GM23338 (cell line): ENCODE results near the gene DIAPH1. TPM values are rescaled to one million over a fixed set of nuclear protein-coding genes. Genes with fewer than 3 reads are reported as not detected.

Experiments used
- ATAC-seq: fragments of 200-7000 bp; cut with Tn5 transposase; 3 replicates; pipeline ENCODE4 v1.9.1; 2020
- DNase-seq: peaks from one replicate; pipeline ENCODE4 v3.0.0-alpha.2; 2015; ENCODE audit warnings: low spot score
- H2AFZ ChIP-seq: fragments of 200-600 bp; sonication (generic); 2 replicates; pipeline ENCODE4 v1.8.0; 2016; ENCODE audit warnings: antibody characterized with exemption, mild to moderate bottlenecking, moderate library complexity
- H3F3A ChIP-seq: fragments of 200-600 bp; sonication (generic); replicated peaks from 2 replicates; pipeline ENCODE4 v1.8.0; 2017; ENCODE audit warnings: antibody characterized with exemption, mixed run types, low read depth
- H3K27ac ChIP-seq: fragments of 200-600 bp; sonication (generic); 2 replicates; pipeline ENCODE4 v1.6.1; 2016; ENCODE audit warnings: low read depth
- H3K27me3 ChIP-seq: fragments of 200-600 bp; sonication (generic); 2 replicates; pipeline ENCODE4 v1.8.0; 2016; ENCODE audit warnings: mild to moderate bottlenecking, mixed run types, moderate library complexity; ENCODE audit not compliant: insufficient read depth
- H3K36me3 ChIP-seq: fragments of 200-600 bp; sonication (generic); 2 replicates; pipeline ENCODE4 v1.8.0; 2016; ENCODE audit warnings: mild to moderate bottlenecking; ENCODE audit not compliant: insufficient read depth
- H3K4me1 ChIP-seq: fragments of 200-600 bp; sonication (generic); 2 replicates; pipeline ENCODE4 v1.8.0; 2016; ENCODE audit warnings: mild to moderate bottlenecking, moderate library complexity; ENCODE audit not compliant: insufficient read depth
- H3K4me2 ChIP-seq: fragments of 200-600 bp; sonication (generic); 2 replicates; pipeline ENCODE4 v1.7.1; 2017; ENCODE audit warnings: mixed run types
- H3K4me3 ChIP-seq: fragments of 200-600 bp; sonication (generic); 2 replicates; pipeline ENCODE4 v1.6.1; 2016; ENCODE audit warnings: mixed run types
- H3K79me2 ChIP-seq: fragments of 200-600 bp; sonication (generic); replicated peaks from 2 replicates; pipeline ENCODE4 v1.8.0; 2017; ENCODE audit warnings: mild to moderate bottlenecking; ENCODE audit not compliant: insufficient read depth
- H3K9me2 ChIP-seq: fragments of 200-600 bp; sonication (generic); 2 replicates; pipeline ENCODE4 v1.8.0; 2017; ENCODE audit not compliant: insufficient read depth
- H4K20me1 ChIP-seq: fragments of 200-600 bp; sonication (generic); replicated peaks from 2 replicates; pipeline ENCODE4 v1.8.0; 2017; ENCODE audit warnings: mild to moderate bottlenecking; ENCODE audit not compliant: insufficient read depth
- H3K27ac Mint-ChIP-seq: 2 replicates; pipeline ENCODE4 v1.8.0; 2020; ENCODE audit warnings: inconsistent platforms, mild to moderate bottlenecking, moderate library complexity, mixed read lengths
- H3K27me3 Mint-ChIP-seq: 3 replicates; pipeline ENCODE4 v1.8.0; 2022; ENCODE audit warnings: low read depth, mild to moderate bottlenecking, moderate library complexity, mixed read lengths, inconsistent platforms; ENCODE audit not compliant: insufficient read depth, poor library complexity
- H3K36me3 Mint-ChIP-seq: 3 replicates; pipeline ENCODE4 v1.8.0; 2021; ENCODE audit warnings: low read depth, mild to moderate bottlenecking, inconsistent platforms, moderate library complexity, mixed read lengths
- H3K4me1 Mint-ChIP-seq: 3 replicates; pipeline ENCODE4 v1.8.0; 2020; ENCODE audit warnings: mild to moderate bottlenecking, inconsistent platforms, mixed read lengths
- H3K4me3 Mint-ChIP-seq: 3 replicates; pipeline ENCODE4 v1.8.0; 2021; ENCODE audit warnings: moderate library complexity, mild to moderate bottlenecking, inconsistent platforms, mixed read lengths
- H3K9me3 Mint-ChIP-seq: 3 replicates; pipeline ENCODE4 v1.8.0; 2020; ENCODE audit warnings: moderate library complexity, mild to moderate bottlenecking, inconsistent platforms, mixed read lengths
- CREB1 ChIP-seq: fragments of 250-450 bp; sonication (Bioruptor Pico); IDR thresholded peaks from 2 replicates; pipeline ENCODE4 v1.5.0; 2020; ENCODE audit warnings: low read depth, mild to moderate bottlenecking, moderate library complexity
- CTCF ChIP-seq, 2 experiments: fragments of 200-600 bp in 1 of 2; sonication (generic) in 1 of 2; conservative IDR thresholded peaks; 2 replicates each; pipeline versions ENCODE4 v1.5.1 to v1.6.1; 2016 to 2017; ENCODE audit warnings: antibody characterized with exemption in 2 of 2, low read depth in 2 of 2, mild to moderate bottlenecking in 2 of 2, moderate library complexity in 1 of 2
- EZH2 ChIP-seq: fragments of 200-600 bp; sonication (generic); IDR thresholded peaks from one replicate; pipeline ENCODE4 v1.8.0; 2017; ENCODE audit warnings: antibody characterized with exemption, mild to moderate bottlenecking, low read depth; ENCODE audit not compliant: unreplicated experiment
- EZH2phosphoT487 ChIP-seq: fragments of 200-600 bp; sonication (generic); IDR thresholded peaks from one replicate; pipeline ENCODE4 v1.8.1; 2018; ENCODE audit warnings: antibody characterized with exemption; ENCODE audit not compliant: unreplicated experiment
- JUNB ChIP-seq: IDR thresholded peaks from one replicate; pipeline ENCODE4 v1.6.1; 2016; ENCODE audit warnings: antibody characterized with exemption; ENCODE audit not compliant: unreplicated experiment
- NANOG ChIP-seq: IDR thresholded peaks from 2 replicates; pipeline ENCODE4 v1.6.1; 2016; ENCODE audit warnings: antibody characterized with exemption, borderline replicate concordance
- POLR2AphosphoS5 ChIP-seq: IDR thresholded peaks from 2 replicates; pipeline ENCODE4 v1.6.1; 2016; ENCODE audit warnings: antibody characterized with exemption, low read depth
- STAT1 ChIP-seq: IDR thresholded peaks from one replicate; pipeline ENCODE4 v1.6.1; 2016; ENCODE audit warnings: antibody characterized with exemption; ENCODE audit not compliant: unreplicated experiment
- ZNF114 ChIP-seq: fragments of 250-450 bp; sonication (Bioruptor Pico); IDR thresholded peaks from 2 replicates; pipeline ENCODE4 v1.5.0; 2020; ENCODE audit warnings: mild to moderate bottlenecking, moderate library complexity
- ZNF331 ChIP-seq: fragments of 250-450 bp; sonication (Bioruptor Pico); IDR thresholded peaks from 2 replicates; pipeline ENCODE4 v1.5.0; 2020; ENCODE audit warnings: low read depth, mild to moderate bottlenecking, moderate library complexity
- ZNF462 ChIP-seq: fragments of 250-450 bp; sonication (Bioruptor Pico); IDR thresholded peaks from 2 replicates; pipeline ENCODE4 v1.5.0; 2020; ENCODE audit warnings: mild to moderate bottlenecking, moderate library complexity
- polyA plus RNA-seq: library from polyadenylated mRNA; unstranded; fragments of >200 nt; fragmentation: Nextera tagmentation; extraction: Ambion mirVana; gene quantifications from 2 replicates; pipeline ENCODE4 v1.2.1, GENCODE V29; 2016
- total RNA-seq: library from RNA; depleted of rRNA; stranded (reverse); fragments of >200 nt; shearing (Covaris generic); gene quantifications from 2 replicates; pipeline ENCODE4 v1.2.3, GENCODE V29; 2014
- TF ChIP-seq, protein P1 (sequence below): IDR thresholded peaks from one replicate; pipeline ENCODE4 v1.6.1; 2018; ENCODE audit warnings: antibody characterized with exemption; ENCODE audit not compliant: unreplicated experiment
- TF ChIP-seq, protein P2 (sequence below): IDR thresholded peaks from 2 replicates; pipeline ENCODE4 v1.6.1; 2016; ENCODE audit warnings: antibody characterized with exemption

DIAPH1 gene
- total and polyA plus RNA-seq, 2 experiments from 2014 or later, result 42.9 to 104 TPM

GRCh38 chr5:141657937-141658545, 39.2 kb upstream of the DIAPH1 start:
- H3K4me2 ChIP-seq, result no peak overlapping the region
- H3F3A ChIP-seq, result 0 out of 2 replicates have a peak, but pooled peaks cover 3% of the 10 kb centered on the region
- Mint-ChIP-seq H3K9me3 (no peaks in the 10 kb centered on the region), H3K27me3 (peaks cover 7% of the 10 kb centered on the region), H3K27ac (no peak overlapping the region), H3K4me3 (no peak overlapping the region), H3K4me1 (no peaks in the 10 kb centered on the region), H3K36me3 (peaks cover 76% of the 10 kb centered on the region)
- TF ChIP-seq EZH2 (no peak), CTCF (conservative IDR thresholded peaks at IDR 0.05; ENCODE audit: low read depth in 2 of 2) (no peak), EZH2phosphoT487 (no peak), ZNF462 (CRISPR knock-in tag) (no peak), ZNF331 (CRISPR knock-in tag) (no peak), JUNB (no peak), POLR2AphosphoS5 (no peak), NANOG (no peak), CREB1 (CRISPR knock-in tag) (no peak), STAT1 (no peak), ZNF114 (CRISPR knock-in tag) (no peak)
- TF ChIP-seq, protein P1, sequence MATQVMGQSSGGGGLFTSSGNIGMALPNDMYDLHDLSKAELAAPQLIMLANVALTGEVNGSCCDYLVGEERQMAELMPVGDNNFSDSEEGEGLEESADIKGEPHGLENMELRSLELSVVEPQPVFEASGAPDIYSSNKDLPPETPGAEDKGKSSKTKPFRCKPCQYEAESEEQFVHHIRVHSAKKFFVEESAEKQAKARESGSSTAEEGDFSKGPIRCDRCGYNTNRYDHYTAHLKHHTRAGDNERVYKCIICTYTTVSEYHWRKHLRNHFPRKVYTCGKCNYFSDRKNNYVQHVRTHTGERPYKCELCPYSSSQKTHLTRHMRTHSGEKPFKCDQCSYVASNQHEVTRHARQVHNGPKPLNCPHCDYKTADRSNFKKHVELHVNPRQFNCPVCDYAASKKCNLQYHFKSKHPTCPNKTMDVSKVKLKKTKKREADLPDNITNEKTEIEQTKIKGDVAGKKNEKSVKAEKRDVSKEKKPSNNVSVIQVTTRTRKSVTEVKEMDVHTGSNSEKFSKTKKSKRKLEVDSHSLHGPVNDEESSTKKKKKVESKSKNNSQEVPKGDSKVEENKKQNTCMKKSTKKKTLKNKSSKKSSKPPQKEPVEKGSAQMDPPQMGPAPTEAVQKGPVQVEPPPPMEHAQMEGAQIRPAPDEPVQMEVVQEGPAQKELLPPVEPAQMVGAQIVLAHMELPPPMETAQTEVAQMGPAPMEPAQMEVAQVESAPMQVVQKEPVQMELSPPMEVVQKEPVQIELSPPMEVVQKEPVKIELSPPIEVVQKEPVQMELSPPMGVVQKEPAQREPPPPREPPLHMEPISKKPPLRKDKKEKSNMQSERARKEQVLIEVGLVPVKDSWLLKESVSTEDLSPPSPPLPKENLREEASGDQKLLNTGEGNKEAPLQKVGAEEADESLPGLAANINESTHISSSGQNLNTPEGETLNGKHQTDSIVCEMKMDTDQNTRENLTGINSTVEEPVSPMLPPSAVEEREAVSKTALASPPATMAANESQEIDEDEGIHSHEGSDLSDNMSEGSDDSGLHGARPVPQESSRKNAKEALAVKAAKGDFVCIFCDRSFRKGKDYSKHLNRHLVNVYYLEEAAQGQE, result no peak
- TF ChIP-seq, protein P2, sequence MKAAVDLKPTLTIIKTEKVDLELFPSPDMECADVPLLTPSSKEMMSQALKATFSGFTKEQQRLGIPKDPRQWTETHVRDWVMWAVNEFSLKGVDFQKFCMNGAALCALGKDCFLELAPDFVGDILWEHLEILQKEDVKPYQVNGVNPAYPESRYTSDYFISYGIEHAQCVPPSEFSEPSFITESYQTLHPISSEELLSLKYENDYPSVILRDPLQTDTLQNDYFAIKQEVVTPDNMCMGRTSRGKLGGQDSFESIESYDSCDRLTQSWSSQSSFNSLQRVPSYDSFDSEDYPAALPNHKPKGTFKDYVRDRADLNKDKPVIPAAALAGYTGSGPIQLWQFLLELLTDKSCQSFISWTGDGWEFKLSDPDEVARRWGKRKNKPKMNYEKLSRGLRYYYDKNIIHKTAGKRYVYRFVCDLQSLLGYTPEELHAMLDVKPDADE, result no peak
- no peaks in the 10 kb centered on the region; the same call in 1 of the 2 replicates for H4K20me1 ChIP-seq
- H3K4me3 ChIP-seq, result no peak overlapping the region
- H3K4me1 ChIP-seq, result no peaks in the 10 kb centered on the region
- no peaks in the 10 kb centered on the region for H3K9me2 ChIP-seq
- no peak for ATAC-seq
- H3K27me3 ChIP-seq, result no peaks in the 10 kb centered on the region
- peaks cover 26% of the 10 kb centered on the region for H3K36me3 ChIP-seq
- no peaks in the 10 kb centered on the region for H3K79me2 ChIP-seq
- no peak for DNase-seq
- no peak overlapping the region for H3K27ac ChIP-seq
- H2AFZ ChIP-seq, result no peak overlapping the region
